ENCODE measurements around the gene CLDN15.

DNA sequence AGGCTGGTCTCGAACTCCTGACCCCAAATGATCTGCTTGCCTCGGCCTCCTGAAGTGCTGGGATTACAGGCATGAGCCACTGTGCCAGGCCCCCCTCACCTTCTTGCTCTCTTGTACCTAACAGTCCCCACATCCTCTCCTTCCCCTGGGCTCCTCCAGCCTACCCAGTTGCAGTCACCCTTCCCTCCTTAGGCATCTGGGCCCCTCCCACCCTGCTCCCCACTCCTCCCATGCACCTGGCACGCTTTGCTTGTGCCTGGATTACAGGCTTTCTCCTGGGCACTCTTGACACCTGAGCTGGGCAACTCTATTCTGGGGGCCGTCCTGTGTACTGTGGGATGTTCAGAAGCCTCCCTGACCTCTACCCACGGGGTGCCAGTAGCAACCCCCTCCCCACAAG lies 3.0 kb downstream of the CLDN15 start:
- no peak for TF ChIP-seq POLR2A (IDR thresholded peaks at IDR 0.05)
- TF ChIP-seq CTCF (IDR thresholded peaks at IDR 0.05) = no peak
- TF ChIP-seq EP300 (IDR thresholded peaks at IDR 0.05) = no peak
